ENCODE measurements around the gene FARS2. TPM values are rescaled to one million over a fixed set of nuclear protein-coding genes. Genes with fewer than 3 reads are reported as not detected.

FARS2 gene
- total RNA-seq, 1 experiment from 2014 or later, result 13.8 TPM

DNA sequence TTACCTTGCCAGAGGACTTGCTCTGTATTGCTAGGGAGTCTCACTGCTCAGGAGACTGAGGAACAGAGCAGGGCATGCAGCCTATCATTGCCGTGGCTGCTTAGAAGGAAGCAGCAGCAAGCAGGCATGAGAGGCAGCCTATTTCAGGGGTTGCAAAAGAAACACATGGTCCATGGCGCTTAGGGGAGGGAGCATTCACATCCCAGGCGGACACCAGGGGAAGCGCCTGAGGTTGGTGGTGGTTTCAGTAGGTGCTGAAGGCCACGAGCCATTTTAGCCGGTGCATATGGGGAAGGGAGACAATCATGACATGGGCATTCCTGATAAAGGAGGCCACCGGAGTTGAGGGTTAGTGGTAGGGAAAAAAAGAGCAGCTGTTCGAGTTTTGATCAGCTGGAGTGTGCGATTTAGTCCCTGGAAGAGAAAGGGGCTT is 20.9 kb downstream of the FARS2 start:
- Histone ChIP-seq H3K9me3 (ENCODE audit: control insufficient read depth in 1 of 2, insufficient read depth in 1 of 2, low read depth in 1 of 2, low read length in 2 of 2) (no peaks in the 10 kb centered on the region), H3K36me3 (ENCODE audit: control insufficient read depth in 1 of 2, insufficient read depth in 2 of 2, low read length in 2 of 2) (no peaks in the 10 kb centered on the region; a peak in 1 of 4 replicates), H3K4me2 (ENCODE audit: low read length) (no peak overlapping the region), H3K9ac (ENCODE audit: low read length) (no peak overlapping the region), H3K79me2 (ENCODE audit: insufficient read depth, low read length) (0 out of 2 replicates have a peak, but pooled peaks cover 3% of the 10 kb centered on the region), H4K20me1 (ENCODE audit: insufficient read depth) (no peaks in the 10 kb centered on the region; the same call in 1 of the 2 replicates), H3K9me2 (ENCODE audit: insufficient read depth) (no peaks in the 10 kb centered on the region), H3K27ac (ENCODE audit: low read depth, low read length) (no peak overlapping the region), H3K4me1 (ENCODE audit: control insufficient read depth in 1 of 2, insufficient read depth in 2 of 2, low read length in 2 of 2) (no peaks in the 10 kb centered on the region), H3K27me3 (ENCODE audit: insufficient read depth, low read length) (no peaks in the 10 kb centered on the region), H2AFZ (ENCODE audit: low read depth, low read length, poor library complexity, severe bottlenecking) (no peak overlapping the region), H3K4me3 (replicated peaks in 1 of 2; ENCODE audit: low read depth in 1 of 2, low read length in 2 of 2) (no peak overlapping the region)
- ChIA-PET CTCF (no interaction called here), RAD21 (ENCODE audit: low non-redundant PET in 1 of 2, low total read pairs in 2 of 2, uncharacterized antibody in 2 of 2, unreplicated experiment in 2 of 2) (no interaction called here), POLR2A (no interaction called here)
- TF ChIP-seq RAD21 (IDR thresholded peaks at IDR 0.05; ENCODE audit: low read depth) (no peak), CTCF (IDR thresholded peaks at IDR 0.05 in 2 of 3, conservative IDR thresholded peaks at IDR 0.05 in 1 of 3; ENCODE audit: borderline replicate concordance in 1 of 3, insufficient read depth in 1 of 3, low read depth in 2 of 3, low read length in 2 of 3) (no peak), ZFX (IDR thresholded peaks at IDR 0.05) (no peak), TCF7L2 (IDR thresholded peaks at IDR 0.05; ENCODE audit: borderline replicate concordance, extremely low read depth, insufficient read depth, insufficient read length) (no peak), EZH2phosphoT487 (IDR thresholded peaks at IDR 0.05; ENCODE audit: borderline replicate concordance) (no peak), JUND (IDR thresholded peaks at IDR 0.05) (no peak)
- no peak for ATAC-seq
- BruUV-seq (replicated peaks), result no TSS peak
- no peak for DNase-seq (ENCODE audit: low read depth, low spot score)
- intact Hi-C loops (cut with micrococcal nuclease), result no loop called here

GRCh38 chr6:5285081-5285480 is 23.8 kb downstream of the FARS2 start:
- CTCF ChIA-PET, result no interaction called here

More at GRCh38 chr6:5285081-5285480, 23.8 kb downstream of the FARS2 start:
- H3K9me3 ChIP-seq (ENCODE audit: control insufficient read depth in 1 of 2, insufficient read depth in 1 of 2, low read depth in 1 of 2, low read length in 2 of 2), result no peaks in the 10 kb centered on the region
- no peak overlapping the region for H2AFZ ChIP-seq (ENCODE audit: low read depth, low read length, poor library complexity, severe bottlenecking)
- H3K9ac ChIP-seq (ENCODE audit: low read length), result no peak overlapping the region
- H3K4me1 ChIP-seq (ENCODE audit: control insufficient read depth in 1 of 2, insufficient read depth in 2 of 2, low read length in 2 of 2), result peaks cover 0 to 8% of the 10 kb centered on the region in 2 experiments; a peak in 2 of 4 replicates
- no peak for DNase-seq (ENCODE audit: low read depth, low spot score)
- RAD21 ChIA-PET (ENCODE audit: low non-redundant PET in 1 of 2, low total read pairs in 2 of 2, uncharacterized antibody in 2 of 2, unreplicated experiment in 2 of 2), result no interaction called here
- H3K9me2 ChIP-seq (ENCODE audit: insufficient read depth), result no peaks in the 10 kb centered on the region
- H3K27me3 ChIP-seq (ENCODE audit: insufficient read depth, low read length), result no peaks in the 10 kb centered on the region
- POLR2A ChIA-PET, result no interaction called here
- intact Hi-C loops (cut with micrococcal nuclease), result no loop called here
- no TSS peak for BruUV-seq (replicated peaks)
- no peaks in the 10 kb centered on the region for H3K79me2 ChIP-seq (ENCODE audit: insufficient read depth, low read length)
- no peak overlapping the region for H3K4me3 ChIP-seq (replicated peaks in 1 of 2; ENCODE audit: low read depth in 1 of 2, low read length in 2 of 2)
- no peak overlapping the region for H3K4me2 ChIP-seq (ENCODE audit: low read length)
- no peaks in the 10 kb centered on the region; the same call in 1 of the 2 replicates for H4K20me1 ChIP-seq (ENCODE audit: insufficient read depth)
- ATAC-seq, result no peak
- H3K36me3 ChIP-seq (ENCODE audit: control insufficient read depth in 1 of 2, insufficient read depth in 2 of 2, low read length in 2 of 2), result no peaks in the 10 kb centered on the region
- TF ChIP-seq ZNF274 (IDR thresholded peaks at IDR 0.05; ENCODE audit: low read depth, low read length) (no peak), EZH2 (IDR thresholded peaks at IDR 0.05) (no peak), ELF1 (IDR thresholded peaks at IDR 0.05; ENCODE audit: borderline replicate concordance, low read depth) (no peak)
- no peak overlapping the region for H3K27ac ChIP-seq (ENCODE audit: low read depth, low read length)

All from HCT116 (cell line).